ENCODE measurements around the gene MRFAP1L1.
A peak's percentile ranks its signal among the peaks of the same experiment; 100 is the strongest.

MRFAP1L1 gene

GRCh38 chr4:6709230-6710114, at the start of gene MRFAP1L1 (continued):
- TF ChIP-seq ZNF10 (tag by site-specific recombination; IDR thresholded peaks at IDR 0.05), result 0 out of 2 replicates have a peak, but pooled peaks have one; percentile 32
- TF ChIP-seq ZBTB11 (tag by site-specific recombination; conservative IDR thresholded peaks at IDR 0.05; ENCODE audit: low read depth), result peak; percentile 75
- no peak for TF ChIP-seq KLF16 (tag by site-specific recombination; IDR thresholded peaks at IDR 0.05)
- no peak for TF ChIP-seq ZNF571 (tag by site-specific recombination; IDR thresholded peaks at IDR 0.05)
- TF ChIP-seq ZXDB (tag by site-specific recombination; IDR thresholded peaks at IDR 0.05), result peak; percentile 66
- no peak for TF ChIP-seq SETDB1 (IDR thresholded peaks at IDR 0.05; ENCODE audit: insufficient read length, low read length)
- no peak for TF ChIP-seq ZNF426 (tag by site-specific recombination; IDR thresholded peaks at IDR 0.05)
- no peak for TF ChIP-seq ZNF155 (tag by site-specific recombination; IDR thresholded peaks at IDR 0.05)
- no peak for TF ChIP-seq ZNF221 (tag by site-specific recombination; IDR thresholded peaks at IDR 0.05; ENCODE audit: borderline replicate concordance)
- no peak for TF ChIP-seq ZNF354C (tag by site-specific recombination; IDR thresholded peaks at IDR 0.05; ENCODE audit: borderline replicate concordance, low read depth)
- no peak for TF ChIP-seq ZNF654 (tag by site-specific recombination; IDR thresholded peaks at IDR 0.05; ENCODE audit: low read depth)
- TF ChIP-seq ZNF639 (tag by site-specific recombination; IDR thresholded peaks at IDR 0.05), result no peak
- no peak for TF ChIP-seq ZNF214 (tag by site-specific recombination; IDR thresholded peaks at IDR 0.05; ENCODE audit: borderline replicate concordance)
- peak; percentile 76 for TF ChIP-seq ZBTB17 (tag by site-specific recombination; IDR thresholded peaks at IDR 0.05)
- no peak; the same call in 1 of the 2 replicates for TF ChIP-seq ZNF394 (tag by site-specific recombination; IDR thresholded peaks at IDR 0.05; ENCODE audit: borderline replicate concordance)
- TF ChIP-seq ZNF37A (tag by site-specific recombination; IDR thresholded peaks at IDR 0.05), result no peak
- no peak for TF ChIP-seq ZNF19 (tag by site-specific recombination; IDR thresholded peaks at IDR 0.05; ENCODE audit: low read depth)
- no peak for TF ChIP-seq ZNF140 (tag by site-specific recombination; IDR thresholded peaks at IDR 0.05)
- TF ChIP-seq ZNF677 (tag by site-specific recombination; IDR thresholded peaks at IDR 0.05), result no peak
- no peak for TF ChIP-seq TSHZ1 (tag by site-specific recombination; IDR thresholded peaks at IDR 0.05; ENCODE audit: borderline replicate concordance)
- TF ChIP-seq SP2 (tag by site-specific recombination; IDR thresholded peaks at IDR 0.05), result no peak
- no peak for TF ChIP-seq ZNF248 (tag by site-specific recombination; IDR thresholded peaks at IDR 0.05)
- peak; percentile 71; the same call in 1 of the 2 replicates for TF ChIP-seq ZNF580 (tag by site-specific recombination; IDR thresholded peaks at IDR 0.05)
- TF ChIP-seq ZBTB26 (tag by site-specific recombination; optimal IDR thresholded peaks at IDR 0.05), result peak; percentile 89
- TF ChIP-seq ZNF311 (tag by site-specific recombination; IDR thresholded peaks at IDR 0.05; ENCODE audit: borderline replicate concordance), result no peak
- TF ChIP-seq ZBTB1 (tag by site-specific recombination; IDR thresholded peaks at IDR 0.05), result no peak
- TF ChIP-seq ZNF600 (tag by site-specific recombination; IDR thresholded peaks at IDR 0.05), result peak; percentile 69
- TF ChIP-seq ZBTB7A (tag by site-specific recombination; IDR thresholded peaks at IDR 0.05; ENCODE audit: low read depth), result no peak
- no peak for TF ChIP-seq ZBTB21 (tag by site-specific recombination; IDR thresholded peaks at IDR 0.05)
- no peak for TF ChIP-seq ZNF621 (tag by site-specific recombination; IDR thresholded peaks at IDR 0.05)
- TF ChIP-seq ZNF335 (tag by site-specific recombination; conservative IDR thresholded peaks at IDR 0.05), result peak; percentile 43

Measured in HEK293 (cell line).